HS-27A (cell line): ENCODE data around the gene FAF2.
A peak's percentile ranks its signal among the peaks of the same experiment; 100 is the strongest.

Source experiments
- DNase-seq: peaks from one replicate; pipeline ENCODE4 v3.0.0-alpha.2; 2012; ENCODE audit warnings: low read depth, missing footprints

FAF2 gene

DNA sequence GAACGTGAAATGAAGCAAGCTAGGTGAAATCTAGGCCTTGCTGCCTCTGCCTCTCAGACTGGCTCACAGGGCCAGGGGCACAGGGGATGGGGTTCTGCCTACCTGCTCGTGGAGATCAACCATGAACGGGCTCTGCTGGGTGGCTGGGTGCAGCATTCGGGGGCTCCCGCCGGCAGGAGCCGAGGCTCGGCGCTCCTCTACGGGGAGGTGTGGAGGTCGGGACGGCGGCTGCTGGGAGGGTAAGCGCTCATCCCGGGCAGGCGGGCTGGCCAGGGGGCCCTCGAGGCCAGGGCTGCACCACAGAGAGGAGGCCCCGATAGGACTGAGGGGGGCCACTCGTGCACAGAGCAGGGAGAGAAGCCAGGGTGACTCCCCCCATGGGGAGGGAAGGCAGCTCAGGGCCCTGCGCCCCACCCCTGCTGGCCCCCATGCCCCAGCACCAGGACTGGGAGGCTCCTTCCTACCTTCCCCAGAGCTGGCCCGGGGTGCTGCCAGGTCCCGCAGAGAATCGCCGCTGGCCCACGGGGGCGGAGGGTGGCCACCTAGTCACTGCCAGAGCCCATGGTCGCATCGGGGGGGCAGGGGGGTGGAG, 83.8 kb downstream of the FAF2 start:
- no peak for DNase-seq

DNA sequence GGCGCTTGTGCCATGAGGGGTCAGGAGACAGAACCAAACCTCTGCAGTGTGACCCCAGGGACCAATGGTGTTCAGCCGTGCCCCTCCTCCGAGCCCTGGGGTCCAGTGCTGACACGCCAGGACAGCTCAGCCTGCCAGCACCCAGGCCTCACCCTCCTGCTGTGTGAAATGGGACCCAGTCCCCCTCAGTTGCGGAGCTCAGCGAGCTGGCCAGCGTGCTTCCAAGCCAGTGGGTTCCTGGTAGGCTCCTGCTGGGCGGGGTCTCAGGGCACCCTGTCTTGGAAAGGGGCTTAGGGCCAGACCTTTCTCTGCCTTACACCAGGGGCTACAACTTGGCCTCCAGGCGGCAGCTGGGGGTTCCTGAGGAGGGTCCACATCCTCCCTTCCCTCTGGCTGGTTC, 84.6 kb downstream of the FAF2 start:
- DNase-seq: no peak

DNA sequence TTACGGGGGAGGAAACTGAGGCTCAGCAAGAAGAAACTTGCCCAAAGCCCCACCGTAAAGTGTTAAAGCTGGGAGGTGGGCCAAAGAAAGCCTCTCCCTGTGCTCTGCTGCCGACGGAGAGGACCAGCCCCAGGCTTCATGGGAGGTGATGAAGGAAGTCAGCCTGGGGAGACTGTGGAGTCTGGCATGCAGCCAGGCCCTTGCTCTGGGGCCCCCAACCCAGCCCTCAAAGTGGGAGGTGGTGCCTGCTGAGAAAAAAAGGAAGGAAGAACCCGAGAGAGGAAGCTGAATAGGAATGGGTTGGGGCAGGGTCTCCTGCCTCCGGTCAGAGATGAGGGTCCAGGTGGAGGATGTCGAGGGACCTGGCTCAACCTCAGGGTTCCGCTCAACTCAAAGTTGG, 85.2 kb downstream of the FAF2 start:
- no peak for DNase-seq

DNA sequence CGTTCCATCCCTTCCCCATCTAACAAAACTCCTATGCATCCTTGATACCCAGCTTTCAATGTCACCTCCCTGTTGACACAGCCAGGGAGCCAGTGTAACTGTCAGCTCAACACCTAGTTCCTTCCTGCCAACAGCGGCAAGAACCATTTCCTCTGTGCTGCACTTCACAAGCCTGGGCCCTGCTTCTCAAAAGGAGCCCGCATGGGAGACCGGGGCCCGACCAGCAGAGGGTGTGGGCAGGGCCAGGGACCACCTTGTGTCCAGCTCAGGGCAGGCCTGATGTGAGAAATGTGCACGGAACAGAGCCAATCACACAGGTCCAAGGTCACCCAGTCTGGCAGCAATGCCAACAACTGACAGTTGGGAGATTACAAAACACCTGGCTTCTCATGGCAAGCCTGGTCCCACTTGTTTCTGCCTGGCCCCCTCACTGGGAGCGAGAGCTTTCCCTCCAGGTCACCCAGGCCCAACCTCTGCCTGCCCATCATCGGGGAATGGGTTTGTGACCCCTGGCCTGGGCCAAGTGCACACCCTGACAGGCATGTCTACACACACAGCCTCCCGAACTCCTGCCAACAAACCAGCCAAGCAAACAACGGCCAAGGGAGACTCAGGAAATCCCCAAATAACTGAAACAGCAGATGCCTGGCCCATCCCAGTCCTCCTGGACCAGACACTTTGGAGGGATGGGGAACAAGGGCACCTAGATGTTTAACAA, 85.9 kb downstream of the FAF2 start:
- no peak for DNase-seq

DNA sequence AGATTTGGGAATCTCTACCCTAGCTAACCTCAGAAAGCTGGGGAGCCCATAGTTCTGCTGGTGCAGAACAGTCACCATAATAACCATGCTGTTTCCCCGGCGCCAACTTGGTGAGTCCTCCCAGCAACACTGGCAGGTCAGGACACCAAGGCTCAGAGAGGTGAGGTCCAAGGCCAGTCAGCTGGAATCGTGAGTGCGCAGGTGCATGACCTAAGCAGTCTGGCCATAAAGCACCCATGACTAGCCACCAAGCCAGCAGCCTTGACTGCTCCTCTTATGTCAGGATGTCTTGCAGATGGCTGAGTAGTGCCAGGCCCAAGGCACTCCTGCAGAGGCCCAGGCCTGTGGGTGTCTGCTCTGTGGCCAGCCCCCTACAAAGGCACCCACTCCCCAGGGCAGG, 86.5 kb downstream of the FAF2 start:
- no peak for DNase-seq

DNA sequence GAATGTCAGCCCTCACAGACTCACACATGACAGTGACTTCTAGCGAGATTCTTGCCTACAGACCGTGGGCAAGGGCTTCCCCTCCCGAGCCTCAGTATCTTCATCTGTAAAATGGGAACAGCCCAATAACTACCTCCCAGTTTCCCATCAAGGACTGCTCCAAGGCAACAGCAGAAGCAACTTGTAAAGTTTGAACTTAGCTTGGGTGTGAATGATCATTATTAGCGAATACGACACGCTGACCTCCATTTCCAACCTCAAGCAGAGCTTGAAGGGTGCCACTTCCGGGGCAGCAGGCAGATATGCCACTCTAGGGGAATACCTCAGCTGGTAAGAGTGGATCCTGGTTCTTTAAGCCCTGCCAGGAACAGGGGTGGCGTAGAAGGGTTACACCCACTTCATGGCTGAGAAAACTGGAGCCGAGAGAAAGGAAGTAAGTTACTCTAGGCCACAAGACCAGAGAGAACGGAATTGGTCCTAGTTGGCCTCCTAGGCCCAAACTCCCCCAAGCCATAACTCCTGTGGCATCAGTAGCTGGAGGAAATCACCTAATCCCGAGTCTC, 87.0 kb downstream of the FAF2 start:
- no peak for DNase-seq

DNA sequence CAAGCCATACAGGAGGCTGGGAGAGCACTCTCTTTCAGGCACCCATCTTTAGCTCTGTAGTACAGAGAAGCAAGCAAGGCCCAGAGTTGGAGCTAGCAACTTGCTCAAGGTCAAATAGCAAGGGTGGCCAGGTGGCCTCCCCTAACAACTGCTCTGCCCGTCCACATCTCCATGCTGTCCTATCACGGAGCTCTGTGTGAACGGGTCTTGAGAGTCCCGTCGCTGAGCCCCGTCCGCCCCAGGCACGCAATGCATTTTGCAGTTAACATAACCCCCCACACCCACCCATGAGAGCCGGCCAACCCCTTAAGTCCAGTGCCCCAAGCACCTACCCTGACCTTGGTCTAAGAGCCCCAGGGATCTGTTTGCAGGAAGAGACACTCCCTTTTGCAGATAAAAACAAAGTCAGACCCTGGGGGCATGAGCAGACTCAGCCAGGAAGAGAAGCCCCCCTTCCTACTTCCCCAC, 87.5 kb downstream of the FAF2 start:
- no peak for DNase-seq

DNA sequence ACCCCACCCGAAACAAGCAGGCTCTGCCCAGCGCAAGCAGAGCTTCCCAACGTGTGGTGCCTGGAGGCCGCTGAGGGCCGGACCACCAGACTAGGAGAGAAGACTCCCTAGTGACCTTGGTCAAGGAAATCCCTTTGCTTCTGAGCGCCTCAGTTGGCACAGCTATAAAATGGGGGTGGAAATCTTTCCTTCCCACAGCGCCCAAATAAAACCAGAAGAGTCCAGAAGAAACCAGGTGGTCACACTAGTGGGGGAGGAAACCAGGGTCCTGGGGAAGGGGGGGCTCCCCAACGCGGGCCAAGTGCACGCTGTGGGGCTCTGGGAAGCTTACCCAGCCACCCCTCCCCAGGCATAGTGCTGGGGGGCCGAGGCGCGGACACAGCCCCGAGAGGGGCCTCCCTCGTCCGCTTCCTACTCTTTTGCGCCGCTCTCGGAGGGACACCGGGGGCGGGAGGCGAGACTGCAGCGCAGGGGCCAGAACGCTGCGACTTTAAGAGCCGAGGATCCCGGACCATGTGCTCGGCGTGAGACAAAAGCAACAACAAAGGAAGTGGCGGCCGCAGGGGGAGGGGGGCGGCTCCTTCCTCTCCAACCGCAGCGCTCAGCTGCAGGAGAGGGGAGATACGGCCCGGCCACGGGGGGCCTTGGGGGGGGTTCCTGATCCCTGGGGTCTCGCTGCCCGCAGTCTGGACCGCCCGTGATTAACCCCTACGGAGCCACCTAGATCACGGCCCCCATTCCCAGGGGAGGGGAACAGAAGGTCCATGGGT, 88.1 kb downstream of the FAF2 start:
- peak; percentile 20 for DNase-seq

DNA sequence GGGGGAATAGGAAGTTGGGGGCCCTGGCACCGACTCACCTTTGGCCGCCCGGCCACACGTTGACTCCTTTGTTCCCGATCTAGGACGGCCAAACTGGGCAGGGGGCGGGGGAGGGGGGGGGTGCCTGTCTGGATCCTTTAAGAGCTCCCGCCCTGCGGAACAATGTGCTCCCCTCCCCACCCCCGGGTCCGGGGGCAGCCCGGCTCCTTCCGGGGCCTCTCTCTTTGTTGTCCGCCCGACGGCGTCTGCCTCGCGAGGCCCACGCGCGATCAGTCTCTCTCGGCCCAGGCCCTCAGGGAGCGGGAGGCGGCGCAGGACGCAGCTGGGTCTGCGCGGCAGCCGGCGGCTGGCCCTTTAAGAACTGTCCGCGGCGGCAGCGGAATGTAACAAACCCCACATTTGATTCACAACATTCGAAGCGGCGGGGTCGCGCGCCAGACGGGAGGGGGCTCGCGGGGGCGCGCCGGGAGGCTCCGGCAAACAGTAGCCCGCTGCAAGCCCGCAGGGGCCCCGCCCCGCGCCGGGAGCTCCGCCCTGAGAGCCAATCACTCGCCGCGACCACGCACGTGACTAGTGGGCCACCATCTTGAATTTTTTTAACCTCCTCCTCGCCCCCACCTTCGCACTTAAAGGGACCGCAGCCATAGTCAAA, 88.8 kb downstream of the FAF2 start, which contains the start of gene RNF44:
RNF44 (minus strand) TSS at position 501 of the 652 bp plus-strand sequence. CDS start 4,930 bp downstream, outside the sequence.
- peak; percentile 62 for DNase-seq

DNA sequence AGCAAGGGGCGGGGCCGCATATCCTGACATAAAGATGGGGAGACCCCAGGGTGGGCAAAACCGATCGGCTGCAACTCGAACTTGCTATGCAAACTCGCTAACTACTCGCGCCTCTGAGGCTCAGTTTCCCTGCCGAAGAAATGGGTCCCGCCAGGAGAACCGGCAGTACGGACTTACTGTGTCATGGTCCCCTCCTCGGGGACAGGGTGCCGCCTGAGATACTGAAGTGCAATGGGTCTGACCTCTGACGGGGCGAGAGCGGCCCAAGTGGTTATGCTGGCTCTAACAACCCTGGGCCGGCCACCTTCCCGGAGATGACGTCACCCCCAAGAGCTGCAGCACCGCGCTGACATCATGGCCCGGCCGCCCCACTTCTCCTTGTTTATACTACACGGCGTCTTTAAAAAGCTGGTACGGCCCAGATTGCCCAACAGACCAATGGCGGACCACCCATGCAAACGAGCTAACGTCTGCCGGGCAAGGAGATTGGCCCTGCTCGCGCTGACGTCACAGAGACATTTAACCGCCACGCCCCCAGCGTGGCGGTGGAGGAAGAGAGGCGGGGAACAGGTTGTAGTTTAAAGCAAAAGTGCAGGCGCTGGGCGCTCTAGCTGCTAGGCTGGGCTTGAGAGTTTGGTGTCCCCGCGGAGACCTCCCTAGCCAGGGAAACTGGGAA, 89.5 kb downstream of the FAF2 start:
- peak; percentile 88 for DNase-seq

DNA sequence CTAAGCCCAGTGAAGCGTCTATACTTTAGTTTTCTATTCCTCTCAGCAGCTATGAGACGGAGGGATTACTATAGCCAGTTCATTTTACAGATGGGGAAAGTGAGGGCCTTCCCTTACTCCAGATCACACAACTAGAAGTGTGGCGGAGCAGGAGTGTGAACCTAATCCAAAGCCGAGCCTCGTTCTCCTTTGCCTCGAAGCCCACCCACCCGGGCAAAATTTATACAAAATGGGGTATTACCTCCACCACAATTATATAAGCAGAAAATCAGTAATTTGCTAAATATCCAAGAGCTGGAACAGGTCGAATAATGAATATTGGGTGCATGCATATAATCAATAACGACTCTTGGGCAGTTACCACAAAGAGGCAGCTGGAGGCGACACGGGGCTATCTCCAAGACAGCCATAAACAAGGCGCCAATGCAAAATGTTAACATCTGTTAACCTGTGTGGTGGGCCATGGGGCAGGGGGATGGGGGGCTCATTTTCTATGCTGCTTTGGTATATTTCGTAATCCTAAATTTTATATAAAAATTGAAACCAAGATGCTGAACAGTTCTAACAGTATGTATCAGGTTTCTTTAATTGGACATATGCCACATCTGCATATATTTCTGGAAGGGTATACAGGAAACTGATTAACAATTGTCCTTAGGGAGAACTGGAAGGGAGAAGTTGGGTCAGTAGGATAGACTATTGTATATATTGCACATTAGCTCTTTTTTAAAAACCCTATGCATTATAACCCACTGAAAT, 90.2 kb downstream of the FAF2 start:
- DNase-seq: no peak

DNA sequence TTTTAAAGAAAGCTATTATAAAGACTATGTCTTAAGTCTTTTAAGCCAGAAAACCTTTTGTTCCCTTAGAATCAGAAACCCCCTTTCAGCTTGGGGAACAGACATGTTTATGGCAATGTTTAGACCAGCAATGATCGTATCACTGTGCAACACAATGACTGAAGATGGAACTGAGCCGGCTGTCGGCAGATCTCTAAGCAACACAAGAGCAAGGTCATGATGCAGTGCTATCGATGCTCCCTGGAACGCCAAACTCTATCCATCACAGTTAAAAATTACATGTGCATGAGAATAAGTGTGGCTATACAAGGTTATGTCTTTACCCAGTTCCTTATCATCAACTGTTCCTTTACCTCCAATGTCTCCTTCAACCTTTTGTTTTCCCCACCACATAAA, 90.8 kb downstream of the FAF2 start:
- DNase-seq: no peak

DNA sequence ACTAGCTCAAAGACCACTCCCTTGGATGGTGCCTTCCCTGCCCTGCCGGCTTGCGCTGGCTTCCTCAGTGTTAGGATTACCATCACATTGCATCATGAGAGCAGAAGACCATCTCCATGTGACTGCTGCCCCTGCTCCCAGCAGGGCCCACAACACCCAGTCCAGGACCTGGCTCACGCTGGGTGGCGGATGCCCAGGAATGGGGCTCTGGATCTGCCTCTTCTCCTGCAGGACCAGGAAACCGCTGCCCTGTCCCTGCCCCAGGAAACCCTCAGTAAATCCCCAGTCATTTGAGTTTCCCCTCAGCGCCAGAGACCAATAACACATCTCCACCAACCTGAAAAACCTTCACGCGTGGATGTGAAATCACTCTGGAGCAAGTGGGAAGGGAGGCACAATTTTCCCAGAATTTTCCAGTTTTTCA, 92.3 kb downstream of the FAF2 start:
- DNase-seq: no peak

DNA sequence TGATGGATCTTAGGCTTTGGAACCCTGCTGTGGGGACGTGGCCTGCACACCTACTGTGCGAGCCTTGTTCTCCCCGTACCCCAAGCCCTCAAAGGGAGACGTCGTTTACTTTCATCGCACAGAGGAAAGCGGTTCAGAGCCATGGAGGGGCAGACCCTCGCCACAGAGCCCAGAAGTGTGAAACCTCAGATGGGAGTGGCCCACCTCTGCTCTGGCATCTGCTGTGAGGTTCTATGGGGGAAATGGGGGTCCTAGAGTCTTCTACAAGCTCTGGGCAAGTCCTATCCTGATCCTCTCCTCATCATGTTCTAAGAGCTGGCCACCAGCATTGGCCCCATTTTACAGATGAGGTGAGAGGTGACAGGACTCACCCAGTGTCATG, 92.8 kb downstream of the FAF2 start:
- no peak for DNase-seq

DNA sequence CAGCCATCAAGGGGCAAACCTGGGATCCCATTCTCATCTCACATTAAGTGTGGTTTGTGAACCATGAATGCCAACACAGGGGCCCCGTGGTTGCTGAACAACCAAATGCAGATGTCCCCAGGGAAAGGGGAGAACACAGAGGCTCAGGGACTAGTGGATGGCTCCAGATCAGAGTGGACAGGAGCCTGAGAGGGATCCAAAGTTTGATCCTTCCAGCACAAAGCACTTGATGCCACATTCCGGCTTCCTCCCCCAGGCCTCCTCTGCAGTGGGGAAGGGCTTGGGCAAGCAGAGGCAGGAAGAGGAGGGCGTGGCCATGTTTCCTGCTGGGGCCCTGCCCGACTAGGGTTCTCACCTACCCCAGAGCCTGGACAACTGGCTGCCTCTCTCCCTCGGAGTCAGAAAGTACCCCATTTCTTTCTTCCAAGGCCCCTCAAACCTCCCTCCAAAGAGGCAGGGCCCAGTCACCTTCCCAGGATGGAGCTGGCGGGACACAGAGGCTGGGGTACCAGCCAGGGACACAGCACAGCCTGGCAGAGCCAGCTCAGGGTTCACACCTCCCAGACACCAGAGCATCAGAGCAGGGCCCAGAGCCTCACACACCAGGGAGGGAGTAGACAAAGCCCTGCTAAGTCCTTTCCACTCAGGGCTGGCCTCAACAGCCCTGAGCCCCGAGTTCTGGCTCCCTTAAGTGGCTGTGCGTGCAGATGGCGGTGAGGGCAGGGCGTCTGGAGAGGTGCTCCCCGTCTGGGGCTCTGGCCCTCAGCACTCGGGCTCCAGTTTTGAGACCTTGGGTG, 93.4 kb downstream of the FAF2 start:
- no peak for DNase-seq

DNA sequence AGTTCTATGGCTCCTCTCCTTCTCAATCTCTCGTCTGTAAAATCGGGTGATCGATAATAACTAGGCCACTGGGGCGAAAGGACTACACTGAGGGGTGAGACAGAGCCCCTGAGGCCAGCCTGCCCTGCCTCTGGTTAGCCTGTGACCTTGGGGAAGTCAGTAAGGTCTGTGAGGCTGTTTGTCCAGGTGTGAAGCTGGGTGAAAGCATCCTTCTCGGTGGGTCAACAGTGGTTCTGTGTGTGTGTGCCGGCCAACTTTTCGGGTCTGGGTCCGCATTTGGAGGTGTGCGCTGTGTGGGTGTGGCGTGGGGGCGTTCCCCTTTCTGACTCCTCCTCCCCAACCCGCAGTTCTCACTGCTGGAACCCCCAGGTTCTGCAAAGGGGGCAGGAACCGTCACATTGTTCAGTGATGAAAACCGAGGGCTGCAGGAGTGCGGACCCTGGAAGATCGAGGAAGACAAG, 94.0 kb downstream of the FAF2 start:
- no peak for DNase-seq

DNA sequence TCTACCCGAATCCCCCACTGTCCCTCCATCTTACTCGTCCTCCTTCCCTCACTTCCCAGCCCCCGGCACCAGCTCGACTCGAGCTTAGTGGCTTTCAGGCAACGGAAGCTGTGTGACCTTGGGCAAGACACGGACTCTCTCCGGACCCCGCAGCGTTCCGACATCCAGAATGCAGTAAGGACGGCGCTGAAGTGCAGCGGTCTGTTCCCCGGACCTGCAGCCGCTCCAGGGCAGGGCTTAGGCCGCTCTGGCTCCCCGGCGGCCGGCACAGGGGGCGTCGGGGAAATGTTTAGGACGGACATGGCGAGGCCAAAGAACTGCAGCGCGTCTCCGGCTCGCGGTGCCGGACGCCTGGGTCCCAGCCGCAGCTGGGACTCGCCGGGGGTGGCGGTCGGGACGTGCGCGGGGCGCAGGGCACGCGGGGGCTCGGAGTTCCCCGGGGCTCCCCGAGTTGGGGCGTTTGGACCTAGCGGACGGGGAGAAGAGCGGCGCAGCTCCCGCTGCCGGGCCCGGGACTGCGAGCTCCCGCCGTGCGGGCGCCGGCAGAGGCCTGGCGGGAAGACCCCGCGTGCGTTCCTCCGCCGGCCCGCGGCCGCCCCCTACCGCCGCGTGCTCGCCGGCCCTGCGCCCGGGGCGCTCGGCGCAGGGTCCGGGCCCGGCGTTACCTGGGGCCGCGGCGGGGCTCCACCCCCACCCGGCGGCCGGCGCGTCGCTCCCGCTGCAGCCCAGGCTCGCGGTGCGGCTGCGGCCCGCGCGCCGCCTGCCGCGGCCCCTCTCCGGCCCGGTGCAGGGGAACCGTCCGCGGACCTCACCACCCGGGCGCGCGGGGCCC, 94.6 kb downstream of the FAF2 start:
- no peak for DNase-seq

DNA sequence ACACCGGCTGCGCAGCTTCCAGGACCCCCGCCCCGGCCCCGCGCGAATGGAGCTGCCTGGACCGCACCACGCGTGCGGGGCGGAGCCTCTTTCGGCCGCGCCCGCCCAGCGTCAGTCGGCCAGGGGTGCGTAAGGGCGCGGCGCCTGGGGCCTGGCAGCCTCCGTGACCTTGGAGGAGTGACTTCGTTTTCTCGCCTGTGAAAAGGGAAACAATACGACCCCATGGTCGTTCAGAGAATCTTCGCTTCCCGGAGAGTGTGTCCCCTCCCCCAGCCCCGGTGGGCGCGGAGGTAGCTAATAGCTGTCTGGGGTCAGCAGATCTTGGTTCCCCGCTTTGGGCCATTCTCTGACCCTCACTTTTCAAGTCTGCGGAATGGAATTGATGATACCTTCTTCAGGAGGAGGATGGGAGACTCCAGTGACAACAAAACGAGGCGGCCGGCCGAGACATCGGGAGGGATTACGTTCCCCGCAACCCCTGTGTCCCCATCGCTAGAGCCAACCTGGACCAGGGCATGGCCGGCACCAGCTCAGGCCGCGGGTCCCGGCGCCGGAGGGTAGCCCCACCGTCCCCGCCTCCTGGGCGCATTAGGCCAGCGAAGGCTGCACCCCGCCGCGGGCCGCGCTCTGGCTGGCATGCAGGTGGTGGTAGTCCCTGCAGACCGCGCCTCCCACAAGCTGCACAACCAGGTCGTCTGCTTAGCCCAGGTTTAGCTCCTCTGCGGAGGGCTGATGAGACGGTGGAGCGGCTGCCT, 95.4 kb downstream of the FAF2 start:
- no peak for DNase-seq
